PC-3 (cell line): Measurements from ENCODE around the gene RALB.

Experiments used
- EZH2 ChIP-seq: fragments of 300-600 bp; sonication (generic); IDR thresholded peaks from one replicate; pipeline ENCODE4 v1.6.1; 2017; ENCODE audit warnings: antibody characterized with exemption, mild to moderate bottlenecking, low read length; ENCODE audit not compliant: unreplicated experiment
- EZH2phosphoT487 ChIP-seq: fragments of 300-600 bp; sonication (generic); IDR thresholded peaks from 2 replicates; pipeline ENCODE4 v1.6.1; 2018; ENCODE audit warnings: mild to moderate bottlenecking, antibody characterized with exemption, low read length, borderline replicate concordance

DNA sequence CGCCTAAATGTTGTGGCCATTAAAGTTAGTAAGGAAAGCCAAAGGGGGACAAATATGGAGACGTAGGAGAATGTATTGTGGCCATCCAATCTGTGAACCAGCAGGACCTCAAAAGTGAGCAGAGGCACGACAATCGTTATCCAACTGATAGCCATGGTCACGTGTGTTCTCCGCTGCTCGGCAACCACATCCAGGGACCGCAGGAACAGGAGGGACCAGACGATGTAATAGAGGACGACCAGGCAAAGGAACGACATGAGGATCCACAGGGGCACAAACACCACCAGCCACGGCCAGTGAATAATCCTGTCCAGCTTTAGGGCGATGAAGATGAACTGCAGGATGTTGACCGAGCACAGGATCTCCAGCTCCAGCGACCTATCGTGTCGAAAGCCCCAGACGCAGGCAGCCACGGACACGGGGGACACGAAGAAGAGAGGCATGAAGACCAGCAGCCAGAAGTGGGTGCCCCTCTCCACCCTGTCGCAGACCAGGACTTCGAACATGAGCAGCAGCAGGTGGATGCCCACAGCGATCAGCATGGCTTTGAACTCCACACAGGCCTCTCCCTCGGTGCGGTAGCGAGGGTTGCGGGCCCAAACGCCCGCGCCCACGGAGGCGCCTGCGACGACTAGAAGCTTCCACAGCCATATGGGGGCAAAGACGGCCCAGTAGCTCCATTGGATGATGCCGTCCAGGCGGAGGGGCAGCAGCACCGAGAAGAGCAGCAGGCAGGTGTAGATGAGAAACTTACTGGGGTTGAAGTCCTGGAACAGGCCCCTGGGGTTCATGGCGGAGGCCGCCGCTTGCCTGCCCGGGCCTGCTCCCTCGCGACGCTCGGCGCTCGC lies 30.2 kb upstream of the RALB start:
- TF ChIP-seq EZH2phosphoT487 (no peak), EZH2 (no peak)
